ENCODE data around the gene MLLT10.
"Not testable (repeated sequence)": the region's sequence is repeated elsewhere in the genome, so short reads cannot be mapped to it uniquely, and the experiment has no call there.

Gene MLLT10

DNA sequence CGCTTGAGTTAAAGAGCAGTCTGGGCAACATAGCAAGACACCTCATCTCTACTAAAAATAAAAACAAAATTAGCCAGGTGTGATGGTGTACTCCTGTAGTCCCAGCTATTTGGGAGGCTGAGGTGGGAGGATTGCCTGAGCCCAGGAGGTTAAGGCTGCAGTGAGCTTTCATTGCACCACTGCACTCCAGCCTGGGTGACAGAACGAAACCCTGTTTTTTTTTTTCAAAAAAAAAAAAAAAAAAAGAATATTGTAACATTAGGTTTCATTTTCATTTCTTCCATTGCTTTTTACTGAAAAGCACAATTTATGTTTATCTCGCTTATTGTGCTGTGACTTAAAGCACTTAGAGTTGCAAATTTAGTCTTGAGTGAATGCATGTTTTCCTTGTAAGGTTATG lies 80.0 kb downstream of the MLLT10 start:
- Histone ChIP-seq H3K4me1 (no peaks in the 10 kb centered on the region), H3K36me3 (peaks cover 19 to 81% (median 40%) of the 10 kb centered on the region in 11 experiments; a peak in 20 of 22 replicates), H4K20me1 (peaks cover 0 to 26% (median 0%) of the 10 kb centered on the region in 11 experiments; a peak in 4 of 22 replicates), H3K9ac (no peak overlapping the region), H3K4me3 (no peak overlapping the region), H3K27ac (no peak overlapping the region), H3K9me3 (replicated peaks in 1 of 11) (peaks cover 0 to 11% (median 5%) of the 10 kb centered on the region in 11 experiments; a peak in 17 of 22 replicates), H3K27me3 (no peaks in the 10 kb centered on the region), H3K4me2 (no peak overlapping the region)
- TF ChIP-seq Cebpa-rat (IDR thresholded peaks at IDR 0.05) = no peak

GRCh38 chr10:21617267-21617666 lies 83.2 kb downstream of the MLLT10 start:
- H3K4me3 ChIP-seq = no peak overlapping the region

DNA sequence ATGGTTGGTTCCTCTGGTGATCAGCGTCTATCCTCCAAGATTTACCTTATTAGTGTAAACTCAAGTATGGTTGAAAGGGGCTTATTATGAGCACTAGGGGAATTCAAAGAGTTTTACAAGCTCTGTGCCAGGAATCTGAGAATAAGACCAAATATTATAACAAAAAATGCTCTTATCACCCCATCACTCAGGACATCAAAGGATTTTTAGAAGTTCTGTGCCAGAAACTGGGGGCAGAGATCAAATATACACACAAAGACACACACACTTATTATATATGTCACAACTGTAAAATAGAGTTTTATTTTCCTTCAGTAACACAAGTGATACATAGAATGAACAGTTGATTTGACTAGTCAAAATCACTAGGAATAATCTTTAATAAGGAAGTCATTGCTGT lies 89.3 kb downstream of the MLLT10 start:
- Histone ChIP-seq H3K36me3 (peaks cover 51 to 98% (median 68%) of the 10 kb centered on the region in 11 experiments), H3K4me3 (no peak overlapping the region), H3K9me3 (replicated peaks in 1 of 11) (peaks cover 7 to 12% (median 9%) of the 10 kb centered on the region in 11 experiments; a peak in 19 of 22 replicates), H4K20me1 (peaks cover 0 to 3% (median 0%) of the 10 kb centered on the region in 11 experiments; a peak in 1 of 22 replicates), H3K27me3 (no peaks in the 10 kb centered on the region), H3K27ac (no peak overlapping the region), H3K4me1 (no peaks in the 10 kb centered on the region), H3K4me2 (no peak overlapping the region), H3K9ac (no peak overlapping the region)
- no peak for TF ChIP-seq Cebpa-rat (IDR thresholded peaks at IDR 0.05)

More at GRCh38 chr10:21617267-21617666, 83.2 kb downstream of the MLLT10 start:
- no peaks in the 10 kb centered on the region for H3K4me1 ChIP-seq
- no peak overlapping the region for H3K9ac ChIP-seq
- H4K20me1 ChIP-seq = peaks cover 0 to 11% (median 0%) of the 10 kb centered on the region in 11 experiments; a peak in 3 of 22 replicates
- peaks cover 26 to 86% (median 43%) of the 10 kb centered on the region in 11 experiments for H3K36me3 ChIP-seq
- H3K9me3 ChIP-seq (replicated peaks in 1 of 11) = peaks cover 7 to 12% (median 9%) of the 10 kb centered on the region in 11 experiments; a peak in 19 of 22 replicates
- TF ChIP-seq Cebpa-rat (IDR thresholded peaks at IDR 0.05) = peak in 1 of 11 experiments; percentile 47; a peak in 2 of 22 replicates
- H3K4me2 ChIP-seq = no peak overlapping the region
- H3K27me3 ChIP-seq = no peaks in the 10 kb centered on the region
- H3K27ac ChIP-seq = no peak overlapping the region

GRCh38 chr10:21624421-21624820 lies 90.4 kb downstream of the MLLT10 start:
- peaks cover 55 to 98% (median 73%) of the 10 kb centered on the region in 11 experiments for H3K36me3 ChIP-seq

DNA sequence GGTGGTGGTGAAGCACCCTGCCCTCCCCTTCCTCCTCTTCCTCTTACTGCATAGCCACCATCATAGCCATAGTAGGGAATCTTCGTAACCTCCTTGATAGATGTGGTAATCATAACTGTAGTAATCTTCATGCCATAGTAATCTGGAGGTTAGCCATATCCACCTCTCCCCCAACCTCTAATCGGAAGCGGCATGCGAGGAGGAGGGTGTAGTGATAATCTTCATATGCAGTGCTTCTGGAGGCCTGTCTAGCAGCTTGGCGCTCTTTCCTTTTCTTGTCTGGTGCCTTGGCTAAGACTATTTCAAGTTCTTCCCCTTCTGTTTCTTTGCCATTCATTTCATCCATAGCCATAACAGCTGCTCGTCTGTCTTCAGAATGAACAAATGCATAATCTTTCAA lies 90.9 kb downstream of the MLLT10 start:
- Histone ChIP-seq H3K9ac (no peak overlapping the region), H3K36me3 (peaks cover 56 to 98% (median 78%) of the 10 kb centered on the region in 11 experiments), H3K4me2 (no peak overlapping the region), H3K27ac (no peak overlapping the region), H4K20me1 (0 out of 22 replicates have a peak, but pooled peaks cover 0 to 3% (median 0%) of the 10 kb centered on the region in 11 experiments), H3K9me3 (replicated peaks in 1 of 11) (peaks cover 7 to 14% (median 9%) of the 10 kb centered on the region in 11 experiments; a peak in 19 of 22 replicates), H3K4me3 (no peak overlapping the region), H3K4me1 (no peaks in the 10 kb centered on the region), H3K27me3 (no peaks in the 10 kb centered on the region)
- no peak for TF ChIP-seq Cebpa-rat (IDR thresholded peaks at IDR 0.05)

More at GRCh38 chr10:21624421-21624820, 90.4 kb downstream of the MLLT10 start:
- not testable (repeated sequence) for H3K4me3 ChIP-seq, H3K4me2 ChIP-seq, H3K27ac ChIP-seq, H3K27me3 ChIP-seq, H3K9ac ChIP-seq, H3K4me1 ChIP-seq, H4K20me1 ChIP-seq
- H3K9me3 ChIP-seq (replicated peaks in 1 of 11) = peaks cover 7 to 14% (median 9%) of the 10 kb centered on the region in 11 experiments; a peak in 19 of 22 replicates

DNA sequence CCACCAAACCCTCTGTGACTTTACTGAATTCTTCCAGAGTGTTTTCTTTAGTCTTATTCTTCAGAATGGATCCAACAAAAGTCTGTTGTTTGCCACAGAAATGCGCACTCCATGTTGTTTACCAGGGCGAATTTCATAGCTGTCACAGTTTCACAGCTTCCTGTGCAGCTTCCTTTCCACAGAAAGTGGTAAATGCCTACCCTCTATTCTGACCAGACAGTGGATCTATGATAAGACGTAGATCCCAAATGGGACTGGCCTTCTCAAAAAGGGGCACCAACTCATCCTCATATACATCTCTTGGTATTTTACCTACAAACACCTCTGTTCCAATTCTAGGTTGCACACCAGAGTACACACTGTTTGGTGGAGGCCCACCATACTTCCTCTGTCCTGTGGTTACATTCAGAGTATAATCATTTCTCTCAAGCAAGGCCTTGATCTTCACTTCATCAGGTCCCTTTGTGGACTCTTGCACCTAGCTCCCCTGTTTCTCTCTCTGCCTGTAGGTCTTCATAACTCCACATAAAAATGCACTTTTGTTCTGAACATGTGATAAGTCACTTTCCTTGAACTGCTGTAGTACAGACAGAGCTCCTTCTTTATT lies 91.7 kb downstream of the MLLT10 start:
- peaks cover 55 to 98% (median 79%) of the 10 kb centered on the region in 11 experiments for H3K36me3 ChIP-seq
- no peaks in the 10 kb centered on the region for H3K4me1 ChIP-seq
- no peak overlapping the region for H3K4me3 ChIP-seq
- TF ChIP-seq Cebpa-rat (IDR thresholded peaks at IDR 0.05) = no peak
- no peak overlapping the region for H3K27ac ChIP-seq
- no peak overlapping the region for H3K4me2 ChIP-seq
- H3K9me3 ChIP-seq (replicated peaks in 1 of 11) = peaks cover 2 to 11% (median 6%) of the 10 kb centered on the region in 11 experiments; a peak in 20 of 22 replicates
- no peak overlapping the region for H3K9ac ChIP-seq
- no peaks in the 10 kb centered on the region for H3K27me3 ChIP-seq
- H4K20me1 ChIP-seq = peaks cover 0 to 3% (median 0%) of the 10 kb centered on the region in 11 experiments; a peak in 1 of 22 replicates

DNA sequence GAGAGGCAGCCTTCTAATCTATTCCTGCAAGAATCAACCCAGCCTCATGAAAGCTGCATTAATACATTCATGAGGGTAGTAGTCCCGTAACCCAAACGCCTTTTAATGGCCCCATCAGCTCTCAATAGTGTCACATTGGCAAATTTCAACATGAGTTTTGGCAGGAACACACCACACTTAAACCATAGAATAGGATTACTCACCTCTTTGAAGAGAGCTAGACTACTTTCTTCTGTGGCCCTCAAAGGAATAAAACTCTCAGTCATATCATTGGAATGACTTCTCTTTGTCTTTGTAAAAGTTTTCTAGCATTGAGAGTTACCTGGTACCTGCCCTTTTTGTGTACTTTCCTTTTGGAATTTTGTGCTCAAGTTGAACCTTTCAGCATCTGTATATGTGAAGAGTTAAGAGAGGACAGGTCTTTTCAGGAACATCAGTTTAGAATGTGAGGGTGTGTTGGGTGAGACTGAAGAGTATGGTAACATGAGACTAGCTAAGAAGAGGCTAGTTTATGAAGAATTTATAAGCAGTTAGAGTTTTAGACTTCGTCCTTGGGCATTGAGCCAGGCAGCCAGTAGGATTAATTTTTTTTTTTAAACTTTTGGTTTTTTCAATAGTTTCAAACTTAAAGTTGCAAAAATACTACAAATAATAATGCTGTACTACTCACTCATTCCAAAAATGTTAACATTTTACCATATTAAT lies 92.6 kb downstream of the MLLT10 start:
- Histone ChIP-seq H3K27ac (no peak overlapping the region), H3K36me3 (peaks cover 57 to 100% (median 81%) of the 10 kb centered on the region in 11 experiments), H3K4me1 (no peaks in the 10 kb centered on the region), H3K9ac (no peak overlapping the region), H3K27me3 (no peaks in the 10 kb centered on the region), H3K4me3 (no peak overlapping the region), H3K4me2 (no peak overlapping the region), H4K20me1 (peaks cover 0 to 3% (median 0%) of the 10 kb centered on the region in 11 experiments; a peak in 1 of 22 replicates), H3K9me3 (replicated peaks in 1 of 11) (peaks cover 0 to 7% (median 0%) of the 10 kb centered on the region in 11 experiments; a peak in 3 of 22 replicates)
- no peak for TF ChIP-seq Cebpa-rat (IDR thresholded peaks at IDR 0.05)

- Histone ChIP-seq H3K36me3 (peaks cover 51 to 99% (median 79%) of the 10 kb centered on the region in 11 experiments), H3K4me3 (no peak overlapping the region), H3K4me2 (no peak overlapping the region), H3K4me1 (no peaks in the 10 kb centered on the region), H4K20me1 (peaks cover 0 to 3% (median 0%) of the 10 kb centered on the region in 11 experiments; a peak in 1 of 22 replicates), H3K9me3 (replicated peaks in 1 of 11) (peaks cover 0 to 7% (median 0%) of the 10 kb centered on the region in 11 experiments; a peak in 3 of 22 replicates), H3K27ac (no peak overlapping the region), H3K27me3 (no peaks in the 10 kb centered on the region), H3K9ac (no peak overlapping the region)
- no peak for TF ChIP-seq Cebpa-rat (IDR thresholded peaks at IDR 0.05)
Observed at GRCh38 chr10:21627331-21627730, 93.3 kb downstream of the MLLT10 start.

- H3K27me3 ChIP-seq = no peaks in the 10 kb centered on the region
- peaks cover 46 to 99% (median 72%) of the 10 kb centered on the region in 11 experiments for H3K36me3 ChIP-seq
- H4K20me1 ChIP-seq = peaks cover 0 to 3% (median 0%) of the 10 kb centered on the region in 11 experiments; a peak in 1 of 22 replicates
- no peaks in the 10 kb centered on the region for H3K4me1 ChIP-seq
- no peak overlapping the region for H3K4me2 ChIP-seq
- H3K9me3 ChIP-seq (replicated peaks in 1 of 11) = peaks cover 0 to 7% (median 0%) of the 10 kb centered on the region in 11 experiments; a peak in 3 of 22 replicates
- no peak overlapping the region for H3K9ac ChIP-seq
- no peak overlapping the region for H3K27ac ChIP-seq
- TF ChIP-seq Cebpa-rat (IDR thresholded peaks at IDR 0.05) = no peak
- no peak overlapping the region for H3K4me3 ChIP-seq
Observed at GRCh38 chr10:21628023-21628422, 94.0 kb downstream of the MLLT10 start.

GRCh38 chr10:21628645-21629044 lies 94.6 kb downstream of the MLLT10 start:
- H3K9ac ChIP-seq; H3K4me2 ChIP-seq; H4K20me1 ChIP-seq; H3K9me3 ChIP-seq (replicated peaks in 1 of 11); H3K4me3 ChIP-seq; H3K27ac ChIP-seq; H3K4me1 ChIP-seq; H3K27me3 ChIP-seq: not testable (repeated sequence)
- peaks cover 52 to 99% (median 71%) of the 10 kb centered on the region in 11 experiments for H3K36me3 ChIP-seq

Measured in BLaER1 treated with 17β-estradiol and CSF1 and Interleukin-3, amounts not matched to agents 10 nM and 100 nM (cell line).